HEK293 (cell line): ENCODE data around the gene HOXD3.

ENCODE experiments used
- BCL11B ChIP-seq: fragments of 450-650 bp; formaldehyde crosslinking; IDR thresholded peaks from 2 replicates; pipeline ENCODE4 v1.5.1; 2016; ENCODE audit warnings: low read depth, missing biosample characterization, missing genetic modification characterization
- GLIS1 ChIP-seq: fragments of 450-650 bp; formaldehyde crosslinking; IDR thresholded peaks from 2 replicates; pipeline ENCODE4 v1.5.1; 2016; ENCODE audit warnings: missing biosample characterization, missing genetic modification characterization
- HOXD13 ChIP-seq: sonication (generic); formaldehyde crosslinking; IDR thresholded peaks from 2 replicates; pipeline ENCODE4 v1.8.0; 2022; ENCODE audit warnings: missing genetic modification reagents, borderline replicate concordance
- IKZF3 ChIP-seq: fragments of 450-650 bp; IDR thresholded peaks from 2 replicates; pipeline ENCODE4 v1.5.0; 2018; ENCODE audit warnings: missing biosample characterization, mild to moderate bottlenecking, missing genetic modification characterization, moderate library complexity
- KLF7 ChIP-seq: fragments of 450-650 bp; formaldehyde crosslinking; IDR thresholded peaks from 2 replicates; pipeline ENCODE4 v1.5.1; 2016; ENCODE audit warnings: missing biosample characterization, missing genetic modification characterization, borderline replicate concordance
- KLF8 ChIP-seq: fragments of 450-650 bp; formaldehyde crosslinking; IDR thresholded peaks from 2 replicates; pipeline ENCODE4 v1.5.1; 2016; ENCODE audit warnings: missing biosample characterization, missing genetic modification characterization
- MZF1 ChIP-seq: fragments of 450-650 bp; formaldehyde crosslinking; IDR thresholded peaks from 2 replicates; pipeline ENCODE4 v1.5.1; 2017; ENCODE audit warnings: missing biosample characterization, missing genetic modification characterization, borderline replicate concordance
- OSR2 ChIP-seq: fragments of 450-650 bp; formaldehyde crosslinking; IDR thresholded peaks from 2 replicates; pipeline ENCODE4 v1.5.1; 2016; ENCODE audit warnings: missing biosample characterization, missing genetic modification characterization
- PBX3 ChIP-seq: sonication (generic); formaldehyde crosslinking; IDR thresholded peaks from 2 replicates; pipeline ENCODE4 v1.8.1; 2022; ENCODE audit warnings: mild to moderate bottlenecking, moderate library complexity, missing genetic modification reagents
- REPIN1 ChIP-seq: fragments of 450-650 bp; formaldehyde crosslinking; IDR thresholded peaks from 2 replicates; pipeline ENCODE4 v1.5.1; 2017; ENCODE audit warnings: missing biosample characterization, missing genetic modification characterization, low read depth
- SP2 ChIP-seq: fragments of 450-650 bp; formaldehyde crosslinking; IDR thresholded peaks from 2 replicates; pipeline ENCODE4 v1.5.1; 2016; ENCODE audit warnings: missing biosample characterization, missing genetic modification characterization
- SP7 ChIP-seq: fragments of 450-650 bp; formaldehyde crosslinking; IDR thresholded peaks from 2 replicates; pipeline ENCODE4 v1.5.1; 2016; ENCODE audit warnings: missing biosample characterization, missing genetic modification characterization
- TRIM28 ChIP-seq: IDR thresholded peaks from 2 replicates; pipeline ENCODE4 v1.6.1; 2011; ENCODE audit warnings: low read length, control low read depth, borderline replicate concordance
- ZBTB17 ChIP-seq: fragments of 450-650 bp; formaldehyde crosslinking; IDR thresholded peaks from 2 replicates; pipeline ENCODE4 v1.5.1; 2016; ENCODE audit warnings: missing biosample characterization, missing genetic modification characterization
- ZBTB20 ChIP-seq: fragments of 450-650 bp; formaldehyde crosslinking; IDR thresholded peaks from 2 replicates; pipeline ENCODE4 v1.5.1; 2016; ENCODE audit warnings: missing biosample characterization, missing genetic modification characterization
- ZBTB21 ChIP-seq: fragments of 450-650 bp; formaldehyde crosslinking; IDR thresholded peaks from 2 replicates; pipeline ENCODE4 v1.5.1; 2017; ENCODE audit warnings: missing biosample characterization, missing genetic modification characterization
- ZBTB44 ChIP-seq: fragments of 450-650 bp; IDR thresholded peaks from 2 replicates; pipeline ENCODE4 v1.5.1; 2018; ENCODE audit warnings: missing biosample characterization, mild to moderate bottlenecking, missing genetic modification characterization
- ZBTB6 ChIP-seq: fragments of 450-650 bp; formaldehyde crosslinking; IDR thresholded peaks from 2 replicates; pipeline ENCODE4 v1.5.1; 2017; ENCODE audit warnings: missing biosample characterization, missing genetic modification characterization
- ZNF155 ChIP-seq: fragments of 450-650 bp; formaldehyde crosslinking; IDR thresholded peaks from 2 replicates; pipeline ENCODE4 v1.5.1; 2016; ENCODE audit warnings: missing biosample characterization, missing genetic modification characterization
- ZNF184 ChIP-seq: fragments of 450-650 bp; IDR thresholded peaks from 2 replicates; pipeline ENCODE4 v1.5.1; 2018; ENCODE audit warnings: missing biosample characterization, mild to moderate bottlenecking, missing genetic modification characterization
- ZNF19 ChIP-seq: fragments of 450-650 bp; formaldehyde crosslinking; IDR thresholded peaks from 2 replicates; pipeline ENCODE4; 2016; ENCODE audit warnings: missing biosample characterization, missing genetic modification characterization, low read depth
- ZNF311 ChIP-seq: fragments of 450-650 bp; formaldehyde crosslinking; IDR thresholded peaks from 2 replicates; pipeline ENCODE4 v1.5.1; 2017; ENCODE audit warnings: missing biosample characterization, missing genetic modification characterization, borderline replicate concordance
- ZNF350 ChIP-seq: fragments of 450-650 bp; formaldehyde crosslinking; IDR thresholded peaks from 2 replicates; pipeline ENCODE4 v1.5.0; 2017; ENCODE audit warnings: missing biosample characterization, mild to moderate bottlenecking, missing genetic modification characterization
- ZNF423 ChIP-seq: fragments of 450-650 bp; formaldehyde crosslinking; IDR thresholded peaks from 2 replicates; pipeline ENCODE4 v1.5.1; 2016; ENCODE audit warnings: missing biosample characterization, missing genetic modification characterization
- ZNF426 ChIP-seq: fragments of 450-650 bp; formaldehyde crosslinking; IDR thresholded peaks from 2 replicates; pipeline ENCODE4 v1.5.1; 2017; ENCODE audit warnings: missing biosample characterization, missing genetic modification characterization, mild to moderate bottlenecking, inconsistent platforms, moderate library complexity
- ZNF433 ChIP-seq: fragments of 450-650 bp; formaldehyde crosslinking; IDR thresholded peaks from 2 replicates; pipeline ENCODE4 v1.5.1; 2016; ENCODE audit warnings: missing biosample characterization, missing genetic modification characterization, low read depth
- ZNF518A ChIP-seq: fragments of 450-650 bp; formaldehyde crosslinking; conservative IDR thresholded peaks from 2 replicates; pipeline ENCODE4 v1.5.1; 2016; ENCODE audit warnings: low read depth, missing biosample characterization, missing genetic modification characterization
- ZNF558 ChIP-seq: fragments of 450-650 bp; formaldehyde crosslinking; IDR thresholded peaks from 2 replicates; pipeline ENCODE4 v1.5.1; 2016; ENCODE audit warnings: missing biosample characterization, missing genetic modification characterization
- ZNF561 ChIP-seq: fragments of 450-650 bp; IDR thresholded peaks from 2 replicates; pipeline ENCODE4 v1.5.1; 2018; ENCODE audit warnings: missing biosample characterization, missing genetic modification characterization, borderline replicate concordance
- ZNF639 ChIP-seq: fragments of 450-650 bp; formaldehyde crosslinking; IDR thresholded peaks from 2 replicates; pipeline ENCODE4 v1.5.1; 2016; ENCODE audit warnings: missing biosample characterization, missing genetic modification characterization
- ZNF776 ChIP-seq: fragments of 450-650 bp; formaldehyde crosslinking; IDR thresholded peaks from 2 replicates; pipeline ENCODE4 v1.5.0; 2017; ENCODE audit warnings: missing biosample characterization, missing genetic modification characterization, borderline replicate concordance

The HOXD3 gene

GRCh38 chr2:176157499-176158185, 535 bp downstream of the HOXD3 start (continued):
- TF ChIP-seq ZNF518A (tag by site-specific recombination) (0 out of 2 replicates have a peak, but pooled peaks have one; percentile 14), IKZF3 (tag by site-specific recombination) (no peak), ZNF426 (tag by site-specific recombination) (no peak), BCL11B (peak; percentile 36; the same call in 1 of the 2 replicates), ZBTB21 (tag by site-specific recombination) (peak; percentile 79), ZNF311 (tag by site-specific recombination) (no peak), ZNF433 (tag by site-specific recombination) (no peak), TRIM28 (no peak; the same call in 1 of the 2 replicates), ZNF423 (no peak), ZNF184 (tag by site-specific recombination) (no peak), ZNF558 (tag by site-specific recombination) (no peak), ZBTB20 (no peak; the same call in 1 of the 2 replicates), ZBTB44 (tag by site-specific recombination) (peak; percentile 37; the same call in 1 of the 2 replicates), MZF1 (tag by site-specific recombination) (no peak), ZBTB17 (tag by site-specific recombination) (peak; percentile 94), ZNF561 (no peak), ZNF350 (tag by site-specific recombination) (no peak), REPIN1 (tag by site-specific recombination) (no peak), ZNF776 (no peak), ZNF155 (tag by site-specific recombination) (no peak), SP7 (tag by site-specific recombination) (peak; percentile 86), KLF7 (tag by site-specific recombination) (no peak), GLIS1 (tag by site-specific recombination) (no peak), ZBTB6 (no peak), PBX3 (no peak), ZNF639 (tag by site-specific recombination) (peak; percentile 45; the same call in 1 of the 2 replicates), OSR2 (tag by site-specific recombination) (peak; percentile 26; the same call in 1 of the 2 replicates), HOXD13 (peak; percentile 73), KLF8 (tag by site-specific recombination) (0 out of 2 replicates have a peak, but pooled peaks have one; percentile 28), SP2 (tag by site-specific recombination) (no peak), ZNF19 (tag by site-specific recombination) (no peak)
